Upper lobe of right lung (tissue), 1 donor: ENCODE data around the gene MMAB. TPM values are rescaled to one million over a fixed set of nuclear protein-coding genes. Genes with fewer than 3 reads are reported as not detected.

ENCODE experiments used
- ATAC-seq: fragments of 200-7000 bp; cut with Tn5 transposase; one replicate; pipeline ENCODE4 v1.9.1; 2020; ENCODE audit warnings: mild to moderate bottlenecking, moderate library complexity
- DNase-seq: peaks from one replicate; pipeline ENCODE4 v3.0.0-alpha.2; 2020
- H3K27ac ChIP-seq: fragments of 200-600 bp; one replicate; pipeline ENCODE4 v1.8.0; 2022
- H3K27me3 ChIP-seq: fragments of 200-600 bp; one replicate; pipeline ENCODE4 v1.8.0; 2022; ENCODE audit warnings: mild to moderate bottlenecking
- H3K36me3 ChIP-seq: fragments of 200-600 bp; one replicate; pipeline ENCODE4 v1.8.0; 2022
- H3K4me1 ChIP-seq: fragments of 200-600 bp; one replicate; pipeline ENCODE4 v1.8.0; 2022
- H3K4me3 ChIP-seq: fragments of 200-600 bp; one replicate; pipeline ENCODE4 v1.8.0; 2022; ENCODE audit warnings: mild to moderate bottlenecking
- H3K9me3 ChIP-seq: fragments of 200-600 bp; one replicate; pipeline ENCODE4 v1.8.0; 2022
- CTCF ChIP-seq: fragments of 200-600 bp; IDR thresholded peaks from one replicate; pipeline ENCODE4 v1.8.0; 2022; ENCODE audit warnings: antibody characterized with exemption
- intact Hi-C: fragments of 100-400 bp; cut with DNase I; formaldehyde crosslinking; loops from one replicate; pipeline ENCODE4 v1.11.0; 2022
- total RNA-seq: library from RNA; stranded (reverse); fragmentation: NEBNext Ultra II Directional; extraction: Animal tissue kit (Norgen Biotek cat#: 25700); gene quantifications from one replicate; pipeline ENCODE4 v1.2.1, GENCODE V29; 2021
- donor health status: DM: no; HTN: yes; CAD: no; lungs with severe emphysema.

The MMAB gene
- total RNA-seq, 1 donor from 2014 or later: 58.0 TPM

DNA sequence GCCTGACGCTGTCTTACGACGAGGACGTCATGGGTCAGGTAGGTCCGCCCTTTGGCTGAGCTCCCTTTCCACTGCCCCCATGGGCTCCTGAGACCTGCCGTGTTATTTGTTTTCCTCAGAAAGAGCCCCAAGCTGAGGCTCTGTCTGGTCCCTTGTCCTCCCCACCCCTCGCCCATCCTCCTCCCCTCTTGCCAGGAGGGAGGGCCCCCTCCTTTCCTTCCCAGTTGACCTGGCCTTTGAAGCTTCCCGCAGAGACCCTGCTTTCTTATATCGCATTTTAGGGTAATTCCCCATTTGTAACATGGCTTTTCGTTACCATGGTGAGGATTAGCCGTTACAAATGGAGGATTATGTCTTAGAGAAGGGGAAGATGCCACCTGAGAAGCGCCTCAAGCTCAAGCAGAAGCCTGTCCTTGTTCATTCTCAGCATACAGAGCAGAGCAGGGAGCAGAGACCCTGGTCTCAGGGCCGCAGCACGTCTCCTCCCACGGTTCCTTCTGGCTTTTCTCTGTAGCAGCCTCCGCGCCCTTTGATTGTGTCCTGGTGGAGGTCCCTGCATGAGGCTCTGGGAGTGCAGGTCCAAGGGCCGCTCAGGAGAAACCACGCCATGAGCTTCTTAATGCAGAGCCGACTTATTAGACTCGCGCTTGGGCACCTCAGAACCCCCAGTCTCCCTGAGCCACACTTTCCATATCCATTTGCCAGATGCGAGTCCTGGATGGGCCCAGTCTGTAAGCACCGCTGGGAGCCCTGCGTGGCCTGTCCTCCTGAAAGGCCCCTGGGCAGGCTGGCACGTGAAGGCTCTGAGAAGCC lies 48.6 kb downstream of the MMAB start:
- Histone ChIP-seq H3K27ac (no peak overlapping the region), H3K9me3 (no peaks in the 10 kb centered on the region), H3K36me3 (peaks cover 97% of the 10 kb centered on the region), H3K27me3 (no peaks in the 10 kb centered on the region), H3K4me1 (no peaks in the 10 kb centered on the region), H3K4me3 (no peak overlapping the region)
- no peak for ATAC-seq
- no peak for DNase-seq
- no peak for TF ChIP-seq CTCF
- intact Hi-C loops: no loop called here

DNA sequence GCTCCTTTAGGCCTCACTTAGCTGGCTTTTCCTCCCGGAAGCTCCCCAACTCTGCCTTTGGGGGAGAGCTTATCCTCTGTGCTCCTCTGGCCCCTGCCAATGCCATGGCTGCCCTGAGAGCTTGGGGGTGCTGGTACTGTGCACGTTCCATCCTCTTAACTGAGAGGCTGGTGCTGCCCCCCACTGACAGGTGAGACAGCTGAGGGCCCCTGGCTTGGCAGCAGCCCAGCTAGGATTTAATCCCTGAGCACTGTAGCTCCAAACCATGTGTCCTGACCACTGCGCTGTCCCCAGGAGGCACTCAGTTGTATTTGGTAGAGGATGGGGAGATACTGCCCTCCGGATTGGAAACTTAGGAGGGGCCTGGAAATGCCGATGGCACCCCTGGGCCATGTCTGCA lies 49.8 kb downstream of the MMAB start:
- Histone ChIP-seq H3K36me3 (peaks cover 97% of the 10 kb centered on the region), H3K27ac (no peak overlapping the region), H3K9me3 (no peaks in the 10 kb centered on the region), H3K4me3 (no peak overlapping the region), H3K27me3 (no peaks in the 10 kb centered on the region), H3K4me1 (no peaks in the 10 kb centered on the region)
- no peak for DNase-seq
- ATAC-seq: no peak
- intact Hi-C loops: no loop called here
- no peak for TF ChIP-seq CTCF

- no peak for DNase-seq
Observed at GRCh38 chr12:109523071-109523470, 50.2 kb downstream of the MMAB start.

GRCh38 chr12:109521831-109522230 lies 51.5 kb downstream of the MMAB start:
- intact Hi-C loops: no loop called here
- H3K36me3 ChIP-seq: peaks cover 97% of the 10 kb centered on the region

More at GRCh38 chr12:109523071-109523470, 50.2 kb downstream of the MMAB start:
- Histone ChIP-seq H3K4me3 (no peak overlapping the region), H3K36me3 (peaks cover 97% of the 10 kb centered on the region), H3K4me1 (no peaks in the 10 kb centered on the region), H3K27ac (no peak overlapping the region), H3K9me3 (no peaks in the 10 kb centered on the region), H3K27me3 (no peaks in the 10 kb centered on the region)
- no peak for TF ChIP-seq CTCF
- no peak for ATAC-seq
- intact Hi-C loops: no loop called here

GRCh38 chr12:109519787-109520186 lies 53.5 kb downstream of the MMAB start:
- Histone ChIP-seq H3K4me3 (no peak overlapping the region), H3K4me1 (no peaks in the 10 kb centered on the region), H3K9me3 (no peaks in the 10 kb centered on the region), H3K27me3 (no peaks in the 10 kb centered on the region), H3K27ac (no peak overlapping the region), H3K36me3 (peaks cover 95% of the 10 kb centered on the region)
- intact Hi-C loops: no loop called here
- DNase-seq: no peak
- ATAC-seq: no peak
- no peak for TF ChIP-seq CTCF

More at GRCh38 chr12:109521831-109522230, 51.5 kb downstream of the MMAB start:
- H3K27me3 ChIP-seq: no peaks in the 10 kb centered on the region
- H3K27ac ChIP-seq: no peak overlapping the region
- no peak overlapping the region for H3K4me3 ChIP-seq
- ATAC-seq: no peak
- no peaks in the 10 kb centered on the region for H3K4me1 ChIP-seq
- DNase-seq: no peak
- no peak for TF ChIP-seq CTCF
- H3K9me3 ChIP-seq: no peaks in the 10 kb centered on the region
